SK-N-SH (cell line): ENCODE measurements around the gene SLCO4A1. TPM values are rescaled to one million over a fixed set of nuclear protein-coding genes. Genes with fewer than 3 reads are reported as not detected.

Experiments used
- CTCF ChIA-PET: fragments of 300-600, 350-600 bp; formaldehyde crosslinking; extraction: SDS; loops from one replicate; lab custom pipeline; 2021; lab: Yijun Ruan, JAX
- POLR2A ChIA-PET: fragments of 350-600 bp; sonication (Branson Sonifier 250); formaldehyde crosslinking; extraction: SDS; loops from one replicate; lab custom pipeline; 2020; ENCODE audit warnings: antibody characterized with exemption, inconsistent platforms; lab: Yijun Ruan, JAX
- DNase-seq: peaks from one replicate; pipeline ENCODE4 v3.0.0; 2012
- H2AFZ ChIP-seq: fragments of 200-600 bp; sonication (generic); 2 replicates; pipeline ENCODE4 v1.8.1; 2016; ENCODE audit warnings: antibody characterized with exemption, mild to moderate bottlenecking, low read depth
- H3F3A ChIP-seq: fragments of 200-600 bp; sonication (generic); replicated peaks from 2 replicates; pipeline ENCODE3; 2016; ENCODE audit warnings: antibody characterized with exemption, mild to moderate bottlenecking; ENCODE audit not compliant: insufficient read depth
- H3K27ac ChIP-seq, 2 experiments: fragments of 200-500 bp in 1 of 2; fragments of 200-600 bp in 1 of 2; sonication (Bioruptor generic) in 1 of 2; sonication (generic), shearing (Covaris generic) in 1 of 2; 2 replicates each; pipeline versions ENCODE4 v1.5.1 to v1.6.1; 2014 to 2016; ENCODE audit warnings: low read depth in 2 of 2, inconsistent platforms in 1 of 2, low read length in 1 of 2, mild to moderate bottlenecking in 1 of 2, mixed read lengths in 1 of 2
- H3K27me3 ChIP-seq: fragments of 200-600 bp; sonication (generic), shearing (Covaris generic); 2 replicates; pipeline ENCODE4 v1.6.1; 2016; ENCODE audit warnings: mixed run types; ENCODE audit not compliant: insufficient read depth
- H3K36me3 ChIP-seq, 2 experiments: fragments of 200-500 bp in 1 of 2; fragments of 200-600 bp in 1 of 2; sonication (Bioruptor generic) in 1 of 2; sonication (generic) in 1 of 2; replicated peaks in 1 of 2; 2 replicates each; pipeline versions ENCODE3 to v1.5.1; 2014 to 2016; ENCODE audit warnings: low read length in 1 of 2, mild to moderate bottlenecking in 1 of 2; ENCODE audit not compliant: insufficient read depth in 2 of 2, control insufficient read depth in 1 of 2
- H3K4me1 ChIP-seq, 2 experiments: fragments of 200-500 bp in 1 of 2; fragments of 200-600 bp in 1 of 2; sonication (Bioruptor generic) in 1 of 2; sonication (generic), shearing (Covaris generic) in 1 of 2; 2 replicates each; pipeline versions ENCODE4 v1.5.1 to v1.6.1; 2014 to 2016; ENCODE audit warnings: low read depth in 1 of 2, low read length in 1 of 2, mixed run types in 1 of 2; ENCODE audit not compliant: insufficient read depth in 2 of 2, control insufficient read depth in 1 of 2
- H3K4me2 ChIP-seq: fragments of 200-600 bp; sonication (generic), shearing (Covaris generic); 2 replicates; pipeline ENCODE4 v1.6.1; 2017; ENCODE audit warnings: mixed run types
- H3K4me3 ChIP-seq, 2 experiments: fragments of 200-500 bp in 1 of 2; fragments of 200-600 bp in 1 of 2; sonication (Bioruptor generic) in 1 of 2; sonication (generic), shearing (Covaris generic) in 1 of 2; 2 replicates each; pipeline versions ENCODE4 v1.5.1 to v1.8.1; 2014 to 2016; ENCODE audit warnings: low read depth in 2 of 2, inconsistent platforms in 1 of 2, low read length in 1 of 2, mild to moderate bottlenecking in 1 of 2, mixed read lengths in 1 of 2, moderate library complexity in 1 of 2
- H3K79me2 ChIP-seq: fragments of 200-600 bp; sonication (generic); 2 replicates; pipeline ENCODE4 v1.8.1; 2017; ENCODE audit warnings: mild to moderate bottlenecking; ENCODE audit not compliant: insufficient read depth
- H3K9ac ChIP-seq: fragments of 200-600 bp; sonication (generic); 2 replicates; pipeline ENCODE4 v1.6.1; 2017; ENCODE audit warnings: mixed run types
- H3K9me2 ChIP-seq: fragments of 200-600 bp; sonication (generic); 2 replicates; pipeline ENCODE4 v1.6.1; 2017; ENCODE audit warnings: mixed run types
- H3K9me3 ChIP-seq: fragments of 200-600 bp; sonication (generic); 2 replicates; pipeline ENCODE4 v1.6.1; 2017; ENCODE audit warnings: mixed run types, mild to moderate bottlenecking, moderate library complexity
- H4K20me1 ChIP-seq: fragments of 200-600 bp; sonication (generic); 2 replicates; pipeline ENCODE4 v1.6.1; 2017; ENCODE audit warnings: mild to moderate bottlenecking, mixed run types; ENCODE audit not compliant: insufficient read depth
- CHD2 ChIP-seq: fragments of 150-350 bp; IDR thresholded peaks from 2 replicates; pipeline ENCODE4 v1.6.1; 2018; ENCODE audit warnings: low read length; ENCODE audit not compliant: partially characterized antibody
- EZH2phosphoT487 ChIP-seq: fragments of 200-600 bp; sonication (generic); IDR thresholded peaks from 2 replicates; pipeline ENCODE4 v1.6.1; 2017; ENCODE audit warnings: low read depth, mixed run types, mild to moderate bottlenecking, antibody characterized with exemption, moderate library complexity, borderline replicate concordance
- FOXJ3 ChIP-seq: sonication (generic); formaldehyde crosslinking; IDR thresholded peaks from 2 replicates; pipeline ENCODE4 v1.5.1; 2020; ENCODE audit warnings: mild to moderate bottlenecking, missing genetic modification reagents
- FOXM1 ChIP-seq: IDR thresholded peaks from 2 replicates; pipeline ENCODE4 v1.4.0; 2012; ENCODE audit warnings: low read depth, mild to moderate bottlenecking
- GABPA ChIP-seq: IDR thresholded peaks from 2 replicates; pipeline ENCODE4 v1.4.0; 2012; ENCODE audit warnings: low read depth, mild to moderate bottlenecking
- JUND ChIP-seq: IDR thresholded peaks from 2 replicates; pipeline ENCODE4 v1.4.0; 2012
- NFIC ChIP-seq: IDR thresholded peaks from 2 replicates; pipeline ENCODE4 v1.4.0; 2012; ENCODE audit warnings: borderline replicate concordance
- NRF1 ChIP-seq: IDR thresholded peaks from 2 replicates; pipeline ENCODE4 v1.6.1; 2012; ENCODE audit warnings: low read depth, mild to moderate bottlenecking, low read length
- RCOR1 ChIP-seq: fragments of 150-350 bp; IDR thresholded peaks from 2 replicates; pipeline ENCODE4 v1.6.1; 2017; ENCODE audit warnings: antibody characterized with exemption, low read length
- SIN3A ChIP-seq: IDR thresholded peaks from 2 replicates; pipeline ENCODE4 v1.6.1; 2012; ENCODE audit warnings: low read depth, mild to moderate bottlenecking, low read length, moderate library complexity, borderline replicate concordance
- SMC3 ChIP-seq: IDR thresholded peaks from 2 replicates; pipeline ENCODE4 v1.6.1; 2012; ENCODE audit warnings: low read depth, low read length, improper control_type of control experiment
- ZBTB33 ChIP-seq: IDR thresholded peaks from 2 replicates; pipeline ENCODE4 v1.4.0; 2012; ENCODE audit warnings: low read depth, borderline replicate concordance
- WGBS: methylation state at CpG from one replicate; pipeline ENCODE4 v1.1.6; 2017; ENCODE audit warnings: low lambda C conversion rate; 5-methylcytosine and 5-hydroxymethylcytosine counted together
- polyA plus RNA-seq, 3 experiments: library from polyadenylated mRNA; depleted of rRNA; stranded (reverse); fragments of >200 nt; gene quantifications; 2 replicates each; pipeline ENCODE4 v1.2.3, GENCODE V29; 2012
- TF ChIP-seq, protein P1 (sequence below): fragments of 150-350 bp; IDR thresholded peaks from 2 replicates; pipeline ENCODE4 v1.6.1; 2017; ENCODE audit warnings: antibody characterized with exemption, low read length, low read depth, borderline replicate concordance
- TF ChIP-seq, protein P2 (sequence below): IDR thresholded peaks from 2 replicates; pipeline ENCODE4 v1.6.1; 2012; ENCODE audit warnings: mild to moderate bottlenecking, low read depth, low read length, moderate library complexity

SLCO4A1 gene
- polyA plus RNA-seq, 1 of the 3 experiments (the other 2 are of a cell fraction): 0.33 TPM

GRCh38 chr20:62704341-62704948, 62.1 kb downstream of the SLCO4A1 start (continued):
- TF ChIP-seq ZBTB33: no peak
- no peak for TF ChIP-seq GABPA
- no peak for TF ChIP-seq EZH2phosphoT487
- no peak for TF ChIP-seq JUND
- TF ChIP-seq CHD2: no peak
- TF ChIP-seq, protein P1, sequence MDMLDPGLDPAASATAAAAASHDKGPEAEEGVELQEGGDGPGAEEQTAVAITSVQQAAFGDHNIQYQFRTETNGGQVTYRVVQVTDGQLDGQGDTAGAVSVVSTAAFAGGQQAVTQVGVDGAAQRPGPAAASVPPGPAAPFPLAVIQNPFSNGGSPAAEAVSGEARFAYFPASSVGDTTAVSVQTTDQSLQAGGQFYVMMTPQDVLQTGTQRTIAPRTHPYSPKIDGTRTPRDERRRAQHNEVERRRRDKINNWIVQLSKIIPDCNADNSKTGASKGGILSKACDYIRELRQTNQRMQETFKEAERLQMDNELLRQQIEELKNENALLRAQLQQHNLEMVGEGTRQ: no peak
- TF ChIP-seq NFIC: peak; percentile 95
- TF ChIP-seq FOXJ3 (CRISPR knock-in tag): no peak
- no peak for TF ChIP-seq NRF1

GRCh38 chr20:62705627-62706026, 63.3 kb downstream of the SLCO4A1 start:
- Histone ChIP-seq H3K9ac (no peak overlapping the region), H2AFZ (no peak overlapping the region), H3F3A (peaks cover 15% of the 10 kb centered on the region), H3K4me1 (peaks cover 19 to 27% of the 10 kb centered on the region in 2 experiments; a peak in 3 of 4 replicates), H3K27me3 (peaks cover 25% of the 10 kb centered on the region), H3K4me2 (no peak overlapping the region), H3K9me3 (no peaks in the 10 kb centered on the region), H3K36me3 (no peaks in the 10 kb centered on the region), H3K9me2 (no peaks in the 10 kb centered on the region), H4K20me1 (no peaks in the 10 kb centered on the region), H3K27ac (no peak overlapping the region), H3K79me2 (no peaks in the 10 kb centered on the region), H3K4me3 (no peak overlapping the region)
- no peak for DNase-seq
- TF ChIP-seq SIN3A (no peak), SMC3 (no peak), NRF1 (no peak), RCOR1 (no peak), FOXM1 (no peak), CHD2 (no peak)
- TF ChIP-seq, protein P2, sequence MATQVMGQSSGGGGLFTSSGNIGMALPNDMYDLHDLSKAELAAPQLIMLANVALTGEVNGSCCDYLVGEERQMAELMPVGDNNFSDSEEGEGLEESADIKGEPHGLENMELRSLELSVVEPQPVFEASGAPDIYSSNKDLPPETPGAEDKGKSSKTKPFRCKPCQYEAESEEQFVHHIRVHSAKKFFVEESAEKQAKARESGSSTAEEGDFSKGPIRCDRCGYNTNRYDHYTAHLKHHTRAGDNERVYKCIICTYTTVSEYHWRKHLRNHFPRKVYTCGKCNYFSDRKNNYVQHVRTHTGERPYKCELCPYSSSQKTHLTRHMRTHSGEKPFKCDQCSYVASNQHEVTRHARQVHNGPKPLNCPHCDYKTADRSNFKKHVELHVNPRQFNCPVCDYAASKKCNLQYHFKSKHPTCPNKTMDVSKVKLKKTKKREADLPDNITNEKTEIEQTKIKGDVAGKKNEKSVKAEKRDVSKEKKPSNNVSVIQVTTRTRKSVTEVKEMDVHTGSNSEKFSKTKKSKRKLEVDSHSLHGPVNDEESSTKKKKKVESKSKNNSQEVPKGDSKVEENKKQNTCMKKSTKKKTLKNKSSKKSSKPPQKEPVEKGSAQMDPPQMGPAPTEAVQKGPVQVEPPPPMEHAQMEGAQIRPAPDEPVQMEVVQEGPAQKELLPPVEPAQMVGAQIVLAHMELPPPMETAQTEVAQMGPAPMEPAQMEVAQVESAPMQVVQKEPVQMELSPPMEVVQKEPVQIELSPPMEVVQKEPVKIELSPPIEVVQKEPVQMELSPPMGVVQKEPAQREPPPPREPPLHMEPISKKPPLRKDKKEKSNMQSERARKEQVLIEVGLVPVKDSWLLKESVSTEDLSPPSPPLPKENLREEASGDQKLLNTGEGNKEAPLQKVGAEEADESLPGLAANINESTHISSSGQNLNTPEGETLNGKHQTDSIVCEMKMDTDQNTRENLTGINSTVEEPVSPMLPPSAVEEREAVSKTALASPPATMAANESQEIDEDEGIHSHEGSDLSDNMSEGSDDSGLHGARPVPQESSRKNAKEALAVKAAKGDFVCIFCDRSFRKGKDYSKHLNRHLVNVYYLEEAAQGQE: no peak
- TF ChIP-seq, protein P1: no peak
- ChIA-PET POLR2A (no interaction called here), CTCF (interaction anchor here (0.9 to 5.0 kb wide), 2 partner anchors 12 to 85 kb away, joined by 4 to 31 read pairs; no protein-coding TSS in a partner anchor)
- 76% methylated on average over 3 of the region's 16 CpGs for WGBS
